OCI-LY1 (cell line): ENCODE measurements around the gene CCNG2.

Experiments
- CTCF ChIP-seq: fragments of 200-600 bp; sonication (generic), shearing (Covaris generic); IDR thresholded peaks from 2 replicates; pipeline ENCODE4 v1.5.1; 2017; ENCODE audit warnings: mild to moderate bottlenecking, antibody characterized with exemption, low read length, moderate library complexity, mixed read lengths
- EZH2 ChIP-seq: fragments of 200-600 bp; sonication (generic), shearing (Covaris generic); IDR thresholded peaks from 2 replicates; pipeline ENCODE4 v1.8.0; 2017; ENCODE audit warnings: borderline replicate concordance, mixed run types, mild to moderate bottlenecking, antibody characterized with exemption, low read length, moderate library complexity, mixed read lengths

GRCh38 chr4:77202491-77202890 is 45.5 kb downstream of the CCNG2 start:
- TF ChIP-seq CTCF (no peak), EZH2 (no peak)
